Liver (tissue), 9 donors: ENCODE measurements around the gene NHP2. TPM values are rescaled to one million over a fixed set of nuclear protein-coding genes. Genes with fewer than 3 reads are reported as not detected.

Source experiments
- DNase-seq: peaks from one replicate; pipeline ENCODE4 v3.0.0-alpha.2; 2017; ENCODE audit warnings: low spot score
- H3K27ac ChIP-seq, 2 donors: one replicate each; pipeline ENCODE4 v1.7.0; 2013; ENCODE audit warnings: inconsistent platforms in 2 of 2, low read length in 2 of 2, control low read depth in 1 of 2, low read depth in 1 of 2, mild to moderate bottlenecking in 1 of 2
- H3K27me3 ChIP-seq, 4 donors: one replicate each; pipeline versions ENCODE4 v1.6.1 to v1.7.0; 2013; ENCODE audit warnings: low read length in 3 of 4, inconsistent platforms in 1 of 4, mild to moderate bottlenecking in 1 of 4, moderate library complexity in 1 of 4; ENCODE audit not compliant: control insufficient read depth in 4 of 4, insufficient read depth in 4 of 4
- H3K36me3 ChIP-seq, 4 donors: one replicate each; pipeline versions ENCODE4 v1.6.1 to v1.7.0; 2013; ENCODE audit warnings: low read length in 3 of 4, mild to moderate bottlenecking in 3 of 4, low read depth in 1 of 4, moderate library complexity in 1 of 4; ENCODE audit not compliant: control insufficient read depth in 4 of 4, insufficient read depth in 3 of 4
- H3K4me1 ChIP-seq, 4 donors: one replicate each; pipeline versions ENCODE4 v1.6.1 to v1.7.0; 2013; ENCODE audit warnings: low read length in 3 of 4, mild to moderate bottlenecking in 3 of 4, moderate library complexity in 1 of 4; ENCODE audit not compliant: control insufficient read depth in 4 of 4, insufficient read depth in 4 of 4
- H3K4me3 ChIP-seq, 3 donors: one replicate each; pipeline versions ENCODE4 v1.6.1 to v1.7.0; 2013; ENCODE audit warnings: low read length in 3 of 3, control low read depth in 1 of 3, low read depth in 1 of 3, mild to moderate bottlenecking in 1 of 3
- H3K9ac ChIP-seq, 2 donors: one replicate each; pipeline ENCODE4 v1.7.0; 2013; ENCODE audit warnings: low read length in 2 of 2, mild to moderate bottlenecking in 2 of 2, moderate library complexity in 2 of 2, control low read depth in 1 of 2, low read depth in 1 of 2
- H3K9me3 ChIP-seq, 4 donors: one replicate each; pipeline versions ENCODE4 v1.6.1 to v1.7.0; 2013; ENCODE audit warnings: low read length in 3 of 4; ENCODE audit not compliant: control insufficient read depth in 4 of 4
- ATF3 ChIP-seq: IDR thresholded peaks from 2 replicates; pipeline ENCODE4 v1.6.1; 2016; ENCODE audit warnings: antibody characterized with exemption
- FOXA1 ChIP-seq: IDR thresholded peaks from 2 replicates; pipeline ENCODE4 v1.6.1; 2016; ENCODE audit warnings: antibody characterized with exemption
- FOXA2 ChIP-seq: IDR thresholded peaks from 2 replicates; pipeline ENCODE4 v1.6.1; 2016; ENCODE audit warnings: antibody characterized with exemption
- GABPA ChIP-seq, 2 donors: IDR thresholded peaks in 1 of 2; conservative IDR thresholded peaks in 1 of 2; 2 replicates each; pipeline ENCODE4 v1.6.1; 2016; ENCODE audit warnings: antibody characterized with exemption in 2 of 2, mild to moderate bottlenecking in 1 of 2, moderate library complexity in 1 of 2
- HNF4A ChIP-seq, 2 donors: conservative IDR thresholded peaks; 2 replicates each; pipeline ENCODE4 v1.6.1; 2016; ENCODE audit warnings: antibody characterized with exemption in 2 of 2, mild to moderate bottlenecking in 2 of 2
- HNF4G ChIP-seq: IDR thresholded peaks from 2 replicates; pipeline ENCODE4 v1.6.1; 2016; ENCODE audit warnings: antibody characterized with exemption
- JUND ChIP-seq, 2 donors: IDR thresholded peaks; 2 replicates each; pipeline ENCODE4 v1.6.1; 2016; ENCODE audit warnings: antibody characterized with exemption in 2 of 2
- NR2F2 ChIP-seq: IDR thresholded peaks from 2 replicates; pipeline ENCODE4 v1.6.1; 2016; ENCODE audit warnings: antibody characterized with exemption
- RAD21 ChIP-seq, 2 donors: IDR thresholded peaks; 2 replicates each; pipeline ENCODE4 v1.6.1; 2016; ENCODE audit warnings: antibody characterized with exemption in 2 of 2, mild to moderate bottlenecking in 2 of 2
- REST ChIP-seq: IDR thresholded peaks from 2 replicates; pipeline ENCODE4 v1.6.1; 2016; ENCODE audit warnings: antibody characterized with exemption, mild to moderate bottlenecking
- RXRA ChIP-seq, 2 donors: IDR thresholded peaks; 2 replicates each; pipeline ENCODE4 v1.6.1; 2017 to 2018; ENCODE audit warnings: antibody characterized with exemption in 2 of 2, mild to moderate bottlenecking in 1 of 2
- SP1 ChIP-seq: IDR thresholded peaks from 2 replicates; pipeline ENCODE4 v1.6.1; 2018; ENCODE audit warnings: antibody characterized with exemption, mild to moderate bottlenecking
- TAF1 ChIP-seq: conservative IDR thresholded peaks from 2 replicates; pipeline ENCODE4 v1.6.1; 2016; ENCODE audit warnings: antibody characterized with exemption, mild to moderate bottlenecking
- YY1 ChIP-seq: IDR thresholded peaks from 2 replicates; pipeline ENCODE4 v1.6.1; 2016; ENCODE audit warnings: antibody characterized with exemption, mild to moderate bottlenecking
- WGBS: extraction: QIAGEN DNeasy Blood & Tissue Kit; methylation state at CpG from one replicate; pipeline ENCODE4 v1.1.7; 2013; 5-methylcytosine and 5-hydroxymethylcytosine counted together
- polyA plus RNA-seq, 2 donors: library from polyadenylated mRNA; stranded (reverse) in 1 of 2; unstranded in 1 of 2; fragments of 200-250 nt in 1 of 2; fragments of >200 nt in 1 of 2; fragmentation: Nextera tagmentation in 1 of 2; extraction: Ambion mirVana in 1 of 2; gene quantifications; one replicate each; pipeline versions ENCODE4 v1.2.1 to v1.2.3, GENCODE V29; 2013 to 2015
- total RNA-seq, 2 donors: library from RNA; depleted of rRNA; stranded (reverse); fragments of >200 nt; gene quantifications; one replicate each; pipeline ENCODE4 v1.2.3, GENCODE V29; 2014
- TF ChIP-seq, protein P1 (sequence below): IDR thresholded peaks from 2 replicates; pipeline ENCODE4 v1.6.1; 2016; ENCODE audit warnings: antibody characterized with exemption
- TF ChIP-seq, protein P2 (sequence below): fragments of 150-350 bp; IDR thresholded peaks from 2 replicates; pipeline ENCODE4 v1.5.1; 2017; ENCODE audit warnings: improper control_type of control experiment, low read depth, low read length; ENCODE audit not compliant: missing input control
- TF ChIP-seq, protein P3 (sequence below): IDR thresholded peaks from 2 replicates; pipeline ENCODE4 v1.6.1; 2016; ENCODE audit warnings: antibody characterized with exemption
- donor health status: healthy.
- donor health status: healthy.
- donor health status: healthy.
- donor health status: healthy.
- donor health status: healthy.

Gene NHP2
- total and polyA plus RNA-seq, 4 donors: 44.1 to 124 (median 62.6) TPM

GRCh38 chr5:178191661-178192060, 38.0 kb upstream of the NHP2 start:
- no peaks in the 10 kb centered on the region for H3K36me3 ChIP-seq
- H3K27ac ChIP-seq: no peak overlapping the region
- no peak overlapping the region for H3K4me3 ChIP-seq
- no peak for DNase-seq
- no peak for TF ChIP-seq FOXA1
- no peak for TF ChIP-seq TAF1
- TF ChIP-seq, protein P1, sequence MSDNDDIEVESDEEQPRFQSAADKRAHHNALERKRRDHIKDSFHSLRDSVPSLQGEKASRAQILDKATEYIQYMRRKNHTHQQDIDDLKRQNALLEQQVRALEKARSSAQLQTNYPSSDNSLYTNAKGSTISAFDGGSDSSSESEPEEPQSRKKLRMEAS: no peak
- no peak for TF ChIP-seq NR2F2
- TF ChIP-seq ATF3: no peak
- H3K9me3 ChIP-seq: no peaks in the 10 kb centered on the region
- H3K27me3 ChIP-seq: no peaks in the 10 kb centered on the region
- WGBS: 96% methylated on average over 4 of the region's 4 CpGs
- no peak overlapping the region for H3K9ac ChIP-seq
- H3K4me1 ChIP-seq: peaks cover 4 to 17% (median 6%) of the 10 kb centered on the region in 4 donors

- Histone ChIP-seq H3K4me1 (peaks cover 0 to 9% (median 0%) of the 10 kb centered on the region in 4 donors), H3K9ac (no peak overlapping the region), H3K27ac (no peak overlapping the region), H3K27me3 (no peaks in the 10 kb centered on the region), H3K36me3 (no peaks in the 10 kb centered on the region), H3K9me3 (no peaks in the 10 kb centered on the region), H3K4me3 (no peak overlapping the region)
- WGBS: 31% methylated on average over 2 of the region's 2 CpGs
- TF ChIP-seq RXRA (IDR thresholded peaks at IDR 0.05) (peak in 1 of 2 donors; percentile 58), JUND (IDR thresholded peaks at IDR 0.05) (no peak), SP1 (peak; percentile 54), HNF4A (conservative IDR thresholded peaks at IDR 0.05) (peak in 1 of 2 donors; percentile 24)
- no peak for DNase-seq
Measured at GRCh38 chr5:178189433-178189832, 35.7 kb upstream of the NHP2 start.

DNA sequence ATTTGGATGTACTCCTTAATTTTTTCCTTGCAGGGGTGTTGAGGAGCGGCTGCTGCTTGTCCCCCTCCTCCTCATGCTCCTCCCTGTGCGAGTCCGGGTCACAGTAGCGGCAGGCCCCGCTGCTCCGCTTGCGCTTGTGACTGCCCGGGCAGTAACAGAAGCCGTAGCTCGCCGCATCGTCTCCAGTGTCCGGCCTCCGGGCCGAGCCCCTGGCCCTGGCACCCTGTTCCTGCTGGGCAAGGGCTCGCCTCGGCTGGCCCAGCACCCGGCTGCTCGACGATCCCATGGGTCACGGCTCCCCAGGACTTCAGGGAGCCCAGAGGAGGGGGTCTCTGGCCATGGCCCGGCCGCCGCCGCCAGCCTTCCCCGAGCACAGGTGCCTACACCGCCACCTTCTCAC, 33.3 kb upstream of the NHP2 start, which contains the start of gene GMCL2:
Gene GMCL2, minus strand, starts transcription at position 358 of the 400 bp plus-strand sequence. Its CDS starts 72 bp downstream, at position 286.
- DNase-seq: no peak
- WGBS: 76% methylated on average over 27 of the region's 27 CpGs
- TF ChIP-seq, protein P2, sequence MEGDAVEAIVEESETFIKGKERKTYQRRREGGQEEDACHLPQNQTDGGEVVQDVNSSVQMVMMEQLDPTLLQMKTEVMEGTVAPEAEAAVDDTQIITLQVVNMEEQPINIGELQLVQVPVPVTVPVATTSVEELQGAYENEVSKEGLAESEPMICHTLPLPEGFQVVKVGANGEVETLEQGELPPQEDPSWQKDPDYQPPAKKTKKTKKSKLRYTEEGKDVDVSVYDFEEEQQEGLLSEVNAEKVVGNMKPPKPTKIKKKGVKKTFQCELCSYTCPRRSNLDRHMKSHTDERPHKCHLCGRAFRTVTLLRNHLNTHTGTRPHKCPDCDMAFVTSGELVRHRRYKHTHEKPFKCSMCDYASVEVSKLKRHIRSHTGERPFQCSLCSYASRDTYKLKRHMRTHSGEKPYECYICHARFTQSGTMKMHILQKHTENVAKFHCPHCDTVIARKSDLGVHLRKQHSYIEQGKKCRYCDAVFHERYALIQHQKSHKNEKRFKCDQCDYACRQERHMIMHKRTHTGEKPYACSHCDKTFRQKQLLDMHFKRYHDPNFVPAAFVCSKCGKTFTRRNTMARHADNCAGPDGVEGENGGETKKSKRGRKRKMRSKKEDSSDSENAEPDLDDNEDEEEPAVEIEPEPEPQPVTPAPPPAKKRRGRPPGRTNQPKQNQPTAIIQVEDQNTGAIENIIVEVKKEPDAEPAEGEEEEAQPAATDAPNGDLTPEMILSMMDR: no peak
- TF ChIP-seq GABPA (IDR thresholded peaks at IDR 0.05 in 1 of 2, conservative IDR thresholded peaks at IDR 0.05 in 1 of 2): no peak
- no peak for TF ChIP-seq REST
- TF ChIP-seq, protein P3, sequence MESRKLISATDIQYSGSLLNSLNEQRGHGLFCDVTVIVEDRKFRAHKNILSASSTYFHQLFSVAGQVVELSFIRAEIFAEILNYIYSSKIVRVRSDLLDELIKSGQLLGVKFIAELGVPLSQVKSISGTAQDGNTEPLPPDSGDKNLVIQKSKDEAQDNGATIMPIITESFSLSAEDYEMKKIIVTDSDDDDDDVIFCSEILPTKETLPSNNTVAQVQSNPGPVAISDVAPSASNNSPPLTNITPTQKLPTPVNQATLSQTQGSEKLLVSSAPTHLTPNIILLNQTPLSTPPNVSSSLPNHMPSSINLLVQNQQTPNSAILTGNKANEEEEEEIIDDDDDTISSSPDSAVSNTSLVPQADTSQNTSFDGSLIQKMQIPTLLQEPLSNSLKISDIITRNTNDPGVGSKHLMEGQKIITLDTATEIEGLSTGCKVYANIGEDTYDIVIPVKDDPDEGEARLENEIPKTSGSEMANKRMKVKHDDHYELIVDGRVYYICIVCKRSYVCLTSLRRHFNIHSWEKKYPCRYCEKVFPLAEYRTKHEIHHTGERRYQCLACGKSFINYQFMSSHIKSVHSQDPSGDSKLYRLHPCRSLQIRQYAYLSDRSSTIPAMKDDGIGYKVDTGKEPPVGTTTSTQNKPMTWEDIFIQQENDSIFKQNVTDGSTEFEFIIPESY: no peak
- TF ChIP-seq TAF1: no peak
- no peak for TF ChIP-seq YY1
- no peak for TF ChIP-seq JUND (IDR thresholded peaks at IDR 0.05)
- TF ChIP-seq, protein P1: no peak
- TF ChIP-seq FOXA1: no peak
- no peak for TF ChIP-seq FOXA2
- TF ChIP-seq RAD21 (IDR thresholded peaks at IDR 0.05): no peak
- no peak for TF ChIP-seq HNF4G
- no peak for TF ChIP-seq HNF4A (conservative IDR thresholded peaks at IDR 0.05)
- TF ChIP-seq RXRA (IDR thresholded peaks at IDR 0.05): no peak
- no peak for TF ChIP-seq NR2F2

More for the DNA sequence above, 33.3 kb upstream of the NHP2 start, which contains the start of gene GMCL2:
- no peaks in the 10 kb centered on the region for H3K9me3 ChIP-seq
- no peak within 1 kb of the TSS for H3K9ac ChIP-seq
- no peaks in the 10 kb centered on the region for H3K36me3 ChIP-seq
- no peak within 1 kb of the TSS for H3K27ac ChIP-seq
- H3K27me3 ChIP-seq: no peaks in the 10 kb centered on the region
- H3K4me1 ChIP-seq: no peaks in the 10 kb centered on the region
- H3K4me3 ChIP-seq: no peak within 1 kb of the TSS
